Measurements from ENCODE around the gene TPRN.

GRCh38 chr9:137235424-137236237 is 35.1 kb upstream of the TPRN start:
- no peak for TF ChIP-seq CTCF (IDR thresholded peaks at IDR 0.05 in 4 of 5, conservative IDR thresholded peaks at IDR 0.05 in 1 of 5)
- no peak for TF ChIP-seq POLR2A (IDR thresholded peaks at IDR 0.05)
